Astrocyte of the cerebellum (primary cell): ENCODE measurements around the gene ANKRD44.

ENCODE experiments used
- DNase-seq: peaks from one replicate; pipeline ENCODE4 v3.0.0-alpha.2; 2011; ENCODE audit warnings: low read depth
- H3K4me3 ChIP-seq: 2 replicates; pipeline ENCODE4 v1.5.1; 2011; ENCODE audit warnings: mild to moderate bottlenecking, low read depth, low read length, moderate library complexity
- in situ Hi-C: cut with HindIII; loops from 2 replicates; pipeline ENCODE4 v1.10.0; 2017; ENCODE audit warnings: low sequenced_read_pairs
- TF ChIP-seq, protein P1 (sequence below): IDR thresholded peaks from 2 replicates; pipeline ENCODE4 v1.5.1; 2012; ENCODE audit warnings: low read length, low read depth, moderate library complexity, mild to moderate bottlenecking; ENCODE audit errors: missing control alignments

Gene ANKRD44

DNA sequence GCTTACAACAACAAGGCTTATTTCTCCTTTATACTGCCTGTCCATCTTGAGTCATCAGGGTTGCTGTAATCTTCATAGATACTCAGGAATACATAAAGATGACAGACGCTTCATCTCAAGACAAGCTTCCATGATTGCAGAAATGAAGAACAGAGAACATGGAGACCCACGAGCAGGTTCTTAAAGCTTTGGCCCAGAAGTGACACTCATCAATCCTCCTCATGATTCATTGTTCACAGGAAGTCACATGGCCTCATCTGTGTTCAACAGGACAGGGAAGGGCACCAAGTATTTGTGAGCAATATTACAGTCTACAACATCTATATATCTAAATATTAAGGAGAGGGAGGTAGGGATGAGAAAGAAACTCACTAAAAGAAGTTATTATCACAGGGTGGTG lies 347.5 kb downstream of the ANKRD44 start:
- TF ChIP-seq, protein P1, sequence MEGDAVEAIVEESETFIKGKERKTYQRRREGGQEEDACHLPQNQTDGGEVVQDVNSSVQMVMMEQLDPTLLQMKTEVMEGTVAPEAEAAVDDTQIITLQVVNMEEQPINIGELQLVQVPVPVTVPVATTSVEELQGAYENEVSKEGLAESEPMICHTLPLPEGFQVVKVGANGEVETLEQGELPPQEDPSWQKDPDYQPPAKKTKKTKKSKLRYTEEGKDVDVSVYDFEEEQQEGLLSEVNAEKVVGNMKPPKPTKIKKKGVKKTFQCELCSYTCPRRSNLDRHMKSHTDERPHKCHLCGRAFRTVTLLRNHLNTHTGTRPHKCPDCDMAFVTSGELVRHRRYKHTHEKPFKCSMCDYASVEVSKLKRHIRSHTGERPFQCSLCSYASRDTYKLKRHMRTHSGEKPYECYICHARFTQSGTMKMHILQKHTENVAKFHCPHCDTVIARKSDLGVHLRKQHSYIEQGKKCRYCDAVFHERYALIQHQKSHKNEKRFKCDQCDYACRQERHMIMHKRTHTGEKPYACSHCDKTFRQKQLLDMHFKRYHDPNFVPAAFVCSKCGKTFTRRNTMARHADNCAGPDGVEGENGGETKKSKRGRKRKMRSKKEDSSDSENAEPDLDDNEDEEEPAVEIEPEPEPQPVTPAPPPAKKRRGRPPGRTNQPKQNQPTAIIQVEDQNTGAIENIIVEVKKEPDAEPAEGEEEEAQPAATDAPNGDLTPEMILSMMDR = no peak
- in situ Hi-C loops = no loop called here
- H3K4me3 ChIP-seq = no peak overlapping the region
- DNase-seq = no peak

DNA sequence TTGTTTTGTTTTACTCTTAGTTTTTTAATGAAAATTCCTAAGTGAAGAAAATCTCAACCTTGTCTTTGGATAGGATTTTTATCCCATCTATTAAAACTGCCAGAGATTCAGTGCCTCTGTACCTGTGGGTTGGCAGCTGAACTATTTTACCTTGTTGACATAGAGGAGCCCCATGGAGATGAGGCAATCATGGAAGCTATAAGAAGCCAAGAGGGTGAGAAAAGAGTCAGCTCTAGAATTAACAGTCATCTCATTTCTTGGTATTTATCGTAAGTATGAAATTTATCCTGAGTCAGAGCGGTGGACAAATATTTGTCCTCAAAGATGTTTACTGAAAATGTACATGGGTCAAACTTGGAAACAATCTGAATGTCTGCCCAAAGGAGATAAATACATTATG lies 348.3 kb downstream of the ANKRD44 start:
- in situ Hi-C loops = no loop called here
- no peak overlapping the region for H3K4me3 ChIP-seq
- DNase-seq = no peak
- TF ChIP-seq, protein P1 = no peak

- DNase-seq = no peak
- H3K4me3 ChIP-seq = no peak overlapping the region
- in situ Hi-C loops = no loop called here
- TF ChIP-seq, protein P1 = no peak
Measured at GRCh38 chr2:196961889-196962288, 348.7 kb downstream of the ANKRD44 start.

GRCh38 chr2:196959734-196960338 lies 350.7 kb downstream of the ANKRD44 start:
- no peak overlapping the region for H3K4me3 ChIP-seq
- TF ChIP-seq, protein P1 = no peak
- in situ Hi-C loops = no loop called here
- DNase-seq = no peak

DNA sequence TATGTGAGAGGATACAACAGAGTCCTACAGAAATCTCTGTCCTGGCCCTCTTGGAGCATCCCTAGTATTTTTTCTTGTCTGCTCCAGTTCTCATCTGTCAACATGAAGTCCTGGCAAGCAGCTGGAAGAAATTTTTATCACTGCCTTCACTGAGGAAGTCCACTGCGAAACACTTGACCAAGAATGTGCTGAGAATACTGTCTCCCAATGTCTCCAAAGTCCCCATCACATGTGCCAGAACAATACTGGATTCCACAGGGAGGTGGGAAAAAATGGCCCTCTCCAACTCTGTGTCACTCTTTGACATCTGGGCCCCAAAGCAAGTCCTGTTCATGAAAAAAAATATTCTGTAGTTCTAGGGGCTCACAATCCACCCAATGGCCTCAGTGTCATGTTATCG lies 351.3 kb downstream of the ANKRD44 start:
- no peak for DNase-seq
- in situ Hi-C loops = no loop called here
- H3K4me3 ChIP-seq = no peak overlapping the region
- TF ChIP-seq, protein P1 = no peak

DNA sequence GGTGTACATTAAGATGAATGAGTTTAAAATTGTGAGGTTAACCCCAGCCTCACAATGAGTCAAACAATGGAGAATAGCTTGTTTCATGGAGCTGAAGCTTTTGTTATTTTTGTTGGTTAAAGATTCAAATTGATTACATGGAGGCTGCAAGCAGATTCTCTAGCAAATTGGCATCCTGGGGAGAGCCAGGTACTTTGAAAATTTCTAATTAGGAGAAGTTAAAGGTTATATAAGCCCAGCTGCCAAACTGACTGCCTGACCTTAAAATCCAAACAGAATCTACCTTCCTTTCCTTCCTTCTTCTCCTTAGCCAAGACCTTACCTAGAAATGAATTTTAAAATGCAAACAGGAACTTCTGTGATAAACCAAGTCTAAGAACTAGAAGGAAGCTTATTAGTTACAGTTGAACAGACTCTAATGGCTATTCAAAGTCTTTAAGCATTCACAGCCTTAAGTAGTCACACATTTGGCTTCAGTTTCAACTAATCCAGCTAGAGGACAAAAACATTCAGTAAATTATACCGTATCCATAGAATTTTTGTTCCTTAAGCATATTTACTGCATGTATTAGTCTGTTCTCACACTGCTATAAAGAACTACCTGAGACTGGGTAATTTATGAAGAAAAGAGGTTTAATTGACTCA lies 352.6 kb downstream of the ANKRD44 start:
- H3K4me3 ChIP-seq = no peak overlapping the region
- no peak for DNase-seq
- TF ChIP-seq, protein P1 = no peak
- in situ Hi-C loops = no loop called here
